A673 (cell line): ENCODE data around the gene PRR9.

Experiments
- EZH2 ChIP-seq: fragments of 200-600 bp; sonication (generic); IDR thresholded peaks from 2 replicates; pipeline ENCODE4 v1.6.1; 2017; ENCODE audit warnings: borderline replicate concordance, low read depth, mild to moderate bottlenecking, mixed read lengths, antibody characterized with exemption, low read length; ENCODE audit not compliant: poor library complexity, severe bottlenecking
- TF ChIP-seq, protein P1 (sequence below): fragments of 300-800, 200-600 bp; sonication (generic); conservative IDR thresholded peaks from 2 replicates; pipeline ENCODE4 v1.5.1; 2017; ENCODE audit warnings: low read depth, mild to moderate bottlenecking, antibody characterized with exemption, low read length, moderate library complexity, mixed read lengths

DNA sequence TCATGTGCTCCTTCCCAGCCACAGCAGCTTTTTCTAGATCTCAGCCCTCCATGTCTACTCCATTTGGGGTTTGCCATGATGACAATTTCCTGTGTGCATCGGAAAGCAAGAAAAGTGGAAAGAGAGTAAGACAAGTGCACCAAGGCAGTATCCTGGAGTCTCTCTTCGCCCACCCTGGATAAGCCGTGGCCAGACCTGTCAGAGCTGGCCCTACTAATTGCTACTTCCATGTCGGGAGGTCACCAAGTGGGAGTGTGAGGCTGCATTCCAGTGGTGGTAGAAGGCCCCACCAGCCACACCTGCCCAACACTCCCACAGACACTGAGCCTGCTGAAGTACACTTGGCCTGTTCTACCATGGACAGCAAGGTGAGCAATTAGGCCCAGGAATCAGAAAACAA lies 28.1 kb downstream of the PRR9 start:
- TF ChIP-seq, protein P1, sequence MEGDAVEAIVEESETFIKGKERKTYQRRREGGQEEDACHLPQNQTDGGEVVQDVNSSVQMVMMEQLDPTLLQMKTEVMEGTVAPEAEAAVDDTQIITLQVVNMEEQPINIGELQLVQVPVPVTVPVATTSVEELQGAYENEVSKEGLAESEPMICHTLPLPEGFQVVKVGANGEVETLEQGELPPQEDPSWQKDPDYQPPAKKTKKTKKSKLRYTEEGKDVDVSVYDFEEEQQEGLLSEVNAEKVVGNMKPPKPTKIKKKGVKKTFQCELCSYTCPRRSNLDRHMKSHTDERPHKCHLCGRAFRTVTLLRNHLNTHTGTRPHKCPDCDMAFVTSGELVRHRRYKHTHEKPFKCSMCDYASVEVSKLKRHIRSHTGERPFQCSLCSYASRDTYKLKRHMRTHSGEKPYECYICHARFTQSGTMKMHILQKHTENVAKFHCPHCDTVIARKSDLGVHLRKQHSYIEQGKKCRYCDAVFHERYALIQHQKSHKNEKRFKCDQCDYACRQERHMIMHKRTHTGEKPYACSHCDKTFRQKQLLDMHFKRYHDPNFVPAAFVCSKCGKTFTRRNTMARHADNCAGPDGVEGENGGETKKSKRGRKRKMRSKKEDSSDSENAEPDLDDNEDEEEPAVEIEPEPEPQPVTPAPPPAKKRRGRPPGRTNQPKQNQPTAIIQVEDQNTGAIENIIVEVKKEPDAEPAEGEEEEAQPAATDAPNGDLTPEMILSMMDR = no peak
- no peak for TF ChIP-seq EZH2
